Measurements from ENCODE around the gene PRKCH.
A peak's percentile ranks its signal among the peaks of the same experiment; 100 is the strongest.

PRKCH gene

DNA sequence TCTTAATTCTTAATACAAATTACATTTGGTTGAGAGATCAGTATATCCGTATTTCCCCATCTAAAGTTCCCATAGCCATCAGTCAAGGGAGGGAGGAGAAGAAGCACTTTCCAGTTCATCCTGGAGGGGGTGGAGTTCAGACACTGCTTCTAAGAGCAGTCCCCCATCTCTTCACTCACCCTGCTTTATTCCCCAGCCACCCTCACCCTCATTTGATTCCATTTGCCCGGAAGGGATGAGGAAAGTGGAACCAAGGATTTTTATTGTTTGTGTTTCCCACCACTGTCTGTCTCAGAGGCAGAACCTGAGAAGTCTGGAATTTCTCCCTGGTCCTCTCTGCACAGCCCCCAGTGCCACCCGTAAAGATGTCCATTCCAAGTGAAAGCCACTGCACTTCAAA lies 239.7 kb downstream of the PRKCH start:
- H3K4me1 ChIP-seq (ENCODE audit: control insufficient read depth, insufficient read depth, low read length, poor library complexity, severe bottlenecking): peaks cover 56% of the 10 kb centered on the region
- H3K4me3 ChIP-seq (ENCODE audit: extremely low read depth, insufficient read depth, low read length, poor library complexity, severe bottlenecking): no peak overlapping the region
- peaks cover 7% of the 10 kb centered on the region for H3K9me3 ChIP-seq (ENCODE audit: control insufficient read depth, low read length)
- WGBS, 2 experiments (ENCODE audit: insufficient coverage in 2 of 2): 80% methylated on average over 1 of the region's 3 CpGs; no CpG with 5 or more reads in 1 of the 2 experiments
- H3K36me3 ChIP-seq (ENCODE audit: control insufficient read depth, insufficient read depth, low read length): no peaks in the 10 kb centered on the region
- H3K27ac ChIP-seq (ENCODE audit: low read depth, low read length, severe bottlenecking): peak overlapping the region; percentile 97

DNA sequence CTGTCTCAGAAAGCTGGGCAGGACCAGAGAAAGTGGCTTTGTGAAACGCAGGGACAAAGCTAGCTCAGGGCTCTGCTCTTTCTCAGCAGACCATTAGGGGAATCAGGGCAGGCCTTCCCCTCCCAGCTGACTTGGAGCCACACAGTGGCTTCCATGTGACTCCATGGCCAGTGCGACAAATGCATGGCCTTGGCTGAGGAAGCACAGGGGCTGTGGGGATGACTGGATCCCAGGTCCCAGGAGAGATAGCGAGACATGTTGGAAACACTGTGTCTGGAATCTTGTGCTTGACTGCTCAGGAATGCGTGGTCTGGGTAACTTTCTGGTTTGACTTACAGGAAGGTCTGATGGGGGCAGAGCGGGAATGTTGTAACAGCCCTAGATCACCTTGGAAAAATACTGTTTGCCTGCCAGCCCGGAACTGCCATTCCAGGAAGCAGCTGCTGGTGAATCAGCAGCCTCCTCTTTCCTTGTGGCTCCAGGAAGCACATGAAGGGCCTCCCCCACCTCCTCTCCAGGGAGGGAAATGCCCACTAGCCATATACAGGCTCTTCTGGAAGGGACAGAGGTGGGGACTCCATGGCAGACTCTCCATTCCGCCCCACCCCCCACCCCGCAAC lies 240.4 kb downstream of the PRKCH start:
- no peak overlapping the region for H3K4me3 ChIP-seq (ENCODE audit: extremely low read depth, insufficient read depth, low read length, poor library complexity, severe bottlenecking)
- H3K36me3 ChIP-seq (ENCODE audit: control insufficient read depth, insufficient read depth, low read length): no peaks in the 10 kb centered on the region
- peaks cover 62% of the 10 kb centered on the region for H3K4me1 ChIP-seq (ENCODE audit: control insufficient read depth, insufficient read depth, low read length, poor library complexity, severe bottlenecking)
- H3K27ac ChIP-seq (ENCODE audit: low read depth, low read length, severe bottlenecking): peak overlapping the region; percentile 97
- peaks cover 7% of the 10 kb centered on the region for H3K9me3 ChIP-seq (ENCODE audit: control insufficient read depth, low read length)
- WGBS, 2 experiments (ENCODE audit: insufficient coverage in 2 of 2): 49 to 52% methylated on average over 6 of the region's 8 CpGs

DNA sequence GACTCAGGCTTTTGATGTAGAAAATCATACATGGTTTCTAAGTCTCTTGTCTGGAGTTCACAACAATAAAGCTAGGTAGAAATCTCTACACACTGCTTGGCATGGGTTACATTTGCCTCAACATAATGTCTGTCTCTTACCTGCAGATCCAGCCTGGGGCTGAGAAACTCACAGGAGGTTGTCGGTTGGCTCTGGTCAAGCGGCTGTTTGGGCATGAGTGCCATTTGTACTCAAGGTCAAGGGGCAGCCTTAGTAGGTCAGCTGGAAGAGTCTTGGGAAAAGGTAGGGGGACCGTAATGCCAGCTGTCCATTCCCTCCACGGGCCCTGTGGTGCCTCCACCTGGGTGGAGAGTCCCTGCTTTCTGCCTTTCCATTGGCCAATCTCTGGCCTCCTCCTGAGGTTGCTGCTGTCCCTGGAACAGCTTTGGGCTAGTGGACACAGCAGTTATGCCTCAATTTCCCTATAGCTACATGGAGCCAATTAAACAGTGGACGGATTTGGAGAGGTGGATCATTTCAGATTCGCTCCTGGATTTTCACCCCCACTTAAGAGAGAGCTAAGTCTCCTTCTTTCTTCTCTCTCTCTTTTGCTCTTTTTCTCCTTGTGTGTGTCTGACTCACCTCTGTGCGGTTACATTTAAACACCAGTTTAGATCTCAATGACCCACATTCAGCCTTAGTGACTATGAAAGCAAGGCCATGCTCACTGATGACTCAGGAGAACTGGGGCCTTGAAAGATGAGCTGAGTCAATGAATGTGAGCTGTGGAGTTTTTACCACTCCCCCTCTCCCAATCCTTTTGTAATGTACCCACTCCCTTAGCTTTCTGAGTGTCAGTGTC lies 241.2 kb downstream of the PRKCH start:
- WGBS, 2 experiments (ENCODE audit: insufficient coverage in 2 of 2): 98 to 100% methylated on average over 5 to 7 of the region's 7 CpGs
- H3K36me3 ChIP-seq (ENCODE audit: control insufficient read depth, insufficient read depth, low read length): no peaks in the 10 kb centered on the region
- peaks cover 7% of the 10 kb centered on the region for H3K9me3 ChIP-seq (ENCODE audit: control insufficient read depth, low read length)
- peak overlapping the region; percentile 97 for H3K27ac ChIP-seq (ENCODE audit: low read depth, low read length, severe bottlenecking)
- H3K4me1 ChIP-seq (ENCODE audit: control insufficient read depth, insufficient read depth, low read length, poor library complexity, severe bottlenecking): peaks cover 68% of the 10 kb centered on the region
- no peak overlapping the region for H3K4me3 ChIP-seq (ENCODE audit: extremely low read depth, insufficient read depth, low read length, poor library complexity, severe bottlenecking)

DNA sequence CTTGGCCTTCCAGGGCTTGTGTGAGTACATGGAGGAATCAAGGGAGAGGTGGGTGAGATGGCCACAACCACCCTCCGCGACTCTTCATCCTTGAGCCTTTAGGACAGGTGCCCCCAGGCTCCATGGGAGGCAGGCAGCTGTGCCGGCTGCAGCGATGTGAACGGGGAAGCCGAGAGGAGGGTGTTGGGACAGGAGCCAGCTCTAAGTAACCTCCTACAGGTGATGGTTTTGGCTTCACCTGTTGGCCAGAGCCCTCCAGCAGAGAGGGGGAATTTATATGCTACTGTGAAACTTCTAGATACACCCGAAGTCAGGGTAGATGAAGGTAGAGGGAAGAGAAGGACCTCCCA lies 241.8 kb downstream of the PRKCH start:
- peaks cover 72% of the 10 kb centered on the region for H3K4me1 ChIP-seq (ENCODE audit: control insufficient read depth, insufficient read depth, low read length, poor library complexity, severe bottlenecking)
- H3K9me3 ChIP-seq (ENCODE audit: control insufficient read depth, low read length): peaks cover 5% of the 10 kb centered on the region
- 91 to 95% methylated on average over 6 of the region's 7 CpGs for WGBS, 2 experiments (ENCODE audit: insufficient coverage in 2 of 2)
- no peak overlapping the region for H3K4me3 ChIP-seq (ENCODE audit: extremely low read depth, insufficient read depth, low read length, poor library complexity, severe bottlenecking)
- H3K36me3 ChIP-seq (ENCODE audit: control insufficient read depth, insufficient read depth, low read length): no peaks in the 10 kb centered on the region
- peak overlapping the region; percentile 97 for H3K27ac ChIP-seq (ENCODE audit: low read depth, low read length, severe bottlenecking)

DNA sequence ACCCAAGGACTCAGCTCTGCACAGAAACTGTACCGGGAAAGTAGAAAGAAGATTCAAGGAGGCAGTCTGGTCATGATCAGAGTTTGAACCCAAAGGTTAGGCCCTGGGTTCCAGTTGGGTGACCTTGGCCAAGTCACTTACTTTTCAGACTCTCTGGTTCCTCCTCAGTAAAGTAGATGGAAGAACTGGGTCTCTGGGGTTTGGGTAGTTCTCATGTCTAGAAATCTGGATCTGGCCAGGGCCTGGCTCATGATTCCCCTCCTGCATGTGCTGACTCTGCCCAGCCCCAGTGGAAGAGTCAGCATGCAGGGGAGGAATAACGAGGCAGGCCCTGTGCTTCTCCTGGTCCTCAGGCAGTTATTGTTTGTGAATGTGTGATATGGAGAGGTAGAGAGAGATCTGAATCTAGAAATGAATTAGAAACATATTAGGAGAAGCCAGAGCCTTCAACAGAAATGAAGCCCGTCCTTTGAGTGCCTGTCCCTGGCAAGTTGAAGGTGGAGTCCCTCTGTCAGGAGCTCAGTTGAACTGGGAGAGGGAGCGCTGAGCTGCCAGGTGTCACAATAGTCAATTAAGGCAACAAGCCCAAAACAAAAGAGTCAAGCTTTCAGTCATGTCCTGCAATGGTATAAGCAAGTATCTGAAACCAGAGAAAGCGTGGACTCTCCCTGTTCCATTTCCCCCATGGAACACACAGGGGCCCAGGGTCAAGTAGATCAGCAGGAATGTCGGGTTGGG lies 242.7 kb downstream of the PRKCH start:
- H3K27ac ChIP-seq (ENCODE audit: low read depth, low read length, severe bottlenecking): peak overlapping the region; percentile 97
- H3K4me3 ChIP-seq (ENCODE audit: extremely low read depth, insufficient read depth, low read length, poor library complexity, severe bottlenecking): no peak overlapping the region
- 89 to 97% methylated on average over 3 to 4 of the region's 6 CpGs for WGBS, 2 experiments (ENCODE audit: insufficient coverage in 2 of 2)
- no peaks in the 10 kb centered on the region for H3K36me3 ChIP-seq (ENCODE audit: control insufficient read depth, insufficient read depth, low read length)
- no peaks in the 10 kb centered on the region for H3K9me3 ChIP-seq (ENCODE audit: control insufficient read depth, low read length)
- peaks cover 81% of the 10 kb centered on the region for H3K4me1 ChIP-seq (ENCODE audit: control insufficient read depth, insufficient read depth, low read length, poor library complexity, severe bottlenecking)

DNA sequence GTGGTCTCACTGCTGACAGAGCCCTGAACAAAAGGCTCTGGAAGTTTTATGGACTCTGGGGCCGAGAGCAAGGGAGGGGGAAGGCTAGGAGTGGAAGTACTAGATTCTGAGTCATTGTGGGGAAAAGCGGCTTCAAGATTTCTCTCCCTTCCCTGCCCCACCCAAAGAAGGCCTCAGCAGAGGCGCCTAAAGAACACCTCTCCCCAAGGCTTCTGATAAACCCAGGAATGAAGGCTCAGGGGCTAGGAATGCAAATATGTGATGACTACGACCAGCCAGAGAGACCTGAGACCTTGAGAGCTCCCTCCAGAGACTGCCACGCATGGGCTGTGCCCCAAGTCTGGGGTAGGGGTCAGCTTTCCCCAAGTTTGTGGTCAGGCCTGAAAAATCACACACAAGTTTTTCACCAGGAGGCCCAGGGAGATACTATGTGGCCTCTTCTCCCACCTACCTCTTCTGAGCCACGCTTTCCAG lies 243.3 kb downstream of the PRKCH start:
- Histone ChIP-seq H3K36me3 (ENCODE audit: control insufficient read depth, insufficient read depth, low read length) (no peaks in the 10 kb centered on the region), H3K4me1 (ENCODE audit: control insufficient read depth, insufficient read depth, low read length, poor library complexity, severe bottlenecking) (peaks cover 85% of the 10 kb centered on the region), H3K4me3 (ENCODE audit: extremely low read depth, insufficient read depth, low read length, poor library complexity, severe bottlenecking) (no peak overlapping the region), H3K9me3 (ENCODE audit: control insufficient read depth, low read length) (no peaks in the 10 kb centered on the region), H3K27ac (ENCODE audit: low read depth, low read length, severe bottlenecking) (peak overlapping the region; percentile 97)
- WGBS, 2 experiments (ENCODE audit: insufficient coverage in 2 of 2): 77 to 79% methylated on average over 2 to 4 of the region's 6 CpGs

DNA sequence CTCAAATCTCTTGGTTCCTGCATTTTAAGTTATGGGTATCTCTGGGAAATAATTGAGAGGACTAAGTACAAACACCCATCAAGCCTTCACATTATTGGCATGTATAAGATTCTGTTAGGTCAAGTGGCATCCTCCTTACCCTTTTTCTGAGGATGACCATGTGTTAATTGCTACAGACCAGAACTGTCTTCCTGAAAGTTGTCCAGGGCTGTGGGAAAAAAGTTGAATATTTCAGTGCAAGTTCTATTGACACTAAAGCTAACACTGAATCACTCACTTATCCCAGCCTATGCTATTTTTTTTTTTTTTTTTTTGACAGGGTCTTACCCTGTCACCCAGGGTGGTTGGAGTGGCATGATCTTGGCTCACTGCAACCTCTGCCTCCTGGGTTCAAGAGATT lies 243.8 kb downstream of the PRKCH start:
- Histone ChIP-seq H3K27ac (ENCODE audit: low read depth, low read length, severe bottlenecking) (peak overlapping the region; percentile 97), H3K4me1 (ENCODE audit: control insufficient read depth, insufficient read depth, low read length, poor library complexity, severe bottlenecking) (peaks cover 85% of the 10 kb centered on the region), H3K36me3 (ENCODE audit: control insufficient read depth, insufficient read depth, low read length) (no peaks in the 10 kb centered on the region), H3K4me3 (ENCODE audit: extremely low read depth, insufficient read depth, low read length, poor library complexity, severe bottlenecking) (no peak overlapping the region), H3K9me3 (ENCODE audit: control insufficient read depth, low read length) (no peaks in the 10 kb centered on the region)

DNA sequence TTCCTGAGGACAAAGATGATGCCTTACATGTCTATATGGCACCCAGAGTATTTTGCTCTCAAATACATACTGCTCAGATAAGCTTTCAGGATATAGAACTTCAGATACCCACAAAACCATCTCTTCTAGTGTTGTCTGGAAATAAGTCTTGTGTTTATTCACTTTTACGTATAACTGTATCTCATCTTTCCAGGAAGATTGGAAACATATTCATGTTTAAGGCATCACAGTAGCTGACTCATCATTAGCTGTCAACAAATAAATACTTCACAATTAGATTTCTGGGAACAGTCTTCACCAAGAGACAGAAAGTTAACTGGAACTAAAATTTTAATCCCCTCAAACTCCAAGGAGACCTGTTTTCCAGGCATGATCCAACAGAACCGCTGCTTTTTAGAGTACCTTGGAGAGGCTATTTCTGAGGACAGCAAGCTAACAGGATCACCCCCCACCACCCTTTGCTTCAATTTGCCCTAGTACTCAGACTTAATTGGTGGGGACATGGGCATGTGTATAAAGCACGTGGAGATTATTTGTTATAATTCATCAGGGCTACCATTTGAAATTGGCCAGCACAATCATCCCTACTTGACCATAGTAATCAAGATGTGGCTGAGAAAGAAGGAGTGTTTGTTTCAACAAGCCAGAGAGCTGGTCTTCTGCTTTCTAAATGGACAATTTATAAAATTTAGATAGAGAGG lies 244.6 kb downstream of the PRKCH start:
- no peak overlapping the region for H3K4me3 ChIP-seq (ENCODE audit: extremely low read depth, insufficient read depth, low read length, poor library complexity, severe bottlenecking)
- H3K9me3 ChIP-seq (ENCODE audit: control insufficient read depth, low read length): no peaks in the 10 kb centered on the region
- H3K27ac ChIP-seq (ENCODE audit: low read depth, low read length, severe bottlenecking): no peak overlapping the region
- no peaks in the 10 kb centered on the region for H3K36me3 ChIP-seq (ENCODE audit: control insufficient read depth, insufficient read depth, low read length)
- peaks cover 85% of the 10 kb centered on the region for H3K4me1 ChIP-seq (ENCODE audit: control insufficient read depth, insufficient read depth, low read length, poor library complexity, severe bottlenecking)
- WGBS, 2 experiments (ENCODE audit: insufficient coverage in 2 of 2): 100% methylated on average over 1 of the region's 3 CpGs

DNA sequence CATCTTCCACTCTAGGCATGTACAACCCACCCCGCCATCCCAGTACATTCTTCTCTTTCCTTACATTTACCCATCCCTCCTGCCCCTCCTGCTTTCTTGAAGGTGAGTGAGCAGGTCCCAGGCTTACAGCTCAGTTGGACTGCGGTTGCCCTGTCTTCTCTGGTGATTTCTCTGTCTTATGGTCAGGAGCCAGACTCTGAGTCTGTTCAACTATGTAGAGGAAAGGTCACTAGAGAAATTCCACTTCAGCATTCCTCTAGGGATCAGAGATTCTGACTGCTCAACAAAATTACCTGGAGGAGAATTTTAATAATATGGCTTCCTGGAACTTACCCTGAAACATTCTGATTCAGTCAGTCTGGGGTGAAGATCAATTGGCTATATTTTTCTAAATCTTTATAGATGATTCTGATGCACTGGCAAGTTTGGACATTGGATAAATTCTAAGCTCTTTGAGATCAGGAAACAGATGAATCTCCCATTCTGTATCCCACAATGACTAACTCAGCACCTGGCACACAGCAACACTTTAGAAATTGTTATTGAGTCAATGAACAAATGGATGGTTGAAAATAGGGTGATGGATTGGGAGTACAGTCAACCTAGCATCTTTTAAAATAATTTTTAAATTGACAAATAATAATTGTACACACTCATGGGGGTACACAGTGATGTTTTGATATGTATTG lies 245.3 kb downstream of the PRKCH start:
- Histone ChIP-seq H3K9me3 (ENCODE audit: control insufficient read depth, low read length) (no peaks in the 10 kb centered on the region), H3K27ac (ENCODE audit: low read depth, low read length, severe bottlenecking) (no peak overlapping the region), H3K4me3 (ENCODE audit: extremely low read depth, insufficient read depth, low read length, poor library complexity, severe bottlenecking) (no peak overlapping the region), H3K36me3 (ENCODE audit: control insufficient read depth, insufficient read depth, low read length) (no peaks in the 10 kb centered on the region), H3K4me1 (ENCODE audit: control insufficient read depth, insufficient read depth, low read length, poor library complexity, severe bottlenecking) (peaks cover 83% of the 10 kb centered on the region)
- WGBS, 2 experiments (ENCODE audit: insufficient coverage in 2 of 2): 100% methylated on average over 2 of the region's 2 CpGs; no CpG with 5 or more reads in 1 of the 2 experiments

Measured in mesodermal cell (in vitro differentiated cells).